Measurements from ENCODE around the gene FHAD1.

- TF ChIP-seq EZH2phosphoT487 (IDR thresholded peaks at IDR 0.05; ENCODE audit: borderline replicate concordance, low read depth, low read length) (no peak), CTCF (conservative IDR thresholded peaks at IDR 0.05; ENCODE audit: low read length) (no peak)
These were observed 12.6 kb downstream of the FHAD1 start for GRCh38 chr1:15259622-15260007.
